ENCODE results near the gene BHLHE23.

GRCh38 chr20:62976886-62977285, 29.9 kb downstream of the BHLHE23 start:
- TF ChIP-seq CTCF (IDR thresholded peaks at IDR 0.05) = no peak
- no peak for TF ChIP-seq POLR2A (IDR thresholded peaks at IDR 0.05)

All from thyroid gland (tissue), 4 donors.